HG02938 (cell line): ENCODE measurements around the gene CPTP.
A peak's percentile ranks its signal among the peaks of the same experiment; 100 is the strongest.
"Not testable (repeated sequence)": the region's sequence is repeated elsewhere in the genome, so short reads cannot be mapped to it uniquely, and the experiment has no call there.

Experiments used
- ATAC-seq: cut with Tn5 transposase; IDR thresholded peaks from one replicate; pipeline ENCODE4 v1.9.1; 2021; ENCODE audit warnings: mild to moderate bottlenecking, moderate library complexity; ENCODE audit not compliant: unreplicated experiment

Gene CPTP

GRCh38 chr1:1360506-1361169, 36.0 kb downstream of the CPTP start:
- no peak for ATAC-seq

GRCh38 chr1:1361233-1361981, 36.8 kb downstream of the CPTP start:
- ATAC-seq, result no peak

- ATAC-seq, result no peak
Observed at GRCh38 chr1:1361982-1362423, 37.4 kb downstream of the CPTP start.

- no peak for ATAC-seq
Observed at GRCh38 chr1:1364266-1364665, 39.7 kb downstream of the CPTP start.

- ATAC-seq, result no peak
Observed at GRCh38 chr1:1365875-1366698, 41.5 kb downstream of the CPTP start.

GRCh38 chr1:1366699-1367066, 42.1 kb downstream of the CPTP start:
- ATAC-seq, result no peak

- no peak for ATAC-seq
Observed at GRCh38 chr1:1367315-1367714, 42.7 kb downstream of the CPTP start.

- not testable (repeated sequence) for ATAC-seq
Observed at GRCh38 chr1:1370094-1370493, 45.5 kb downstream of the CPTP start.

- no peak for ATAC-seq
Observed at GRCh38 chr1:1370771-1371300, 46.2 kb downstream of the CPTP start.

GRCh38 chr1:1371364-1371745, 46.8 kb downstream of the CPTP start:
- ATAC-seq, result no peak

GRCh38 chr1:1371746-1372711, 47.4 kb downstream of the CPTP start:
- ATAC-seq, result no peak

- ATAC-seq, result no peak
Observed at GRCh38 chr1:1373051-1373814, 48.6 kb downstream of the CPTP start.

- no peak for ATAC-seq
Observed at GRCh38 chr1:1373815-1374588, 49.4 kb downstream of the CPTP start.

- peak; percentile 3 for ATAC-seq
Observed at GRCh38 chr1:1374589-1374928, 50.0 kb downstream of the CPTP start.

GRCh38 chr1:1374929-1375662, 50.5 kb downstream of the CPTP start, which contains the start of gene AURKAIP1:
Gene AURKAIP1, minus strand, starts transcription at chr1:1375207. Its CDS starts 451 bp downstream, at chr1:1374756.
- peak; percentile 86 for ATAC-seq

- ATAC-seq, result no peak
Observed at GRCh38 chr1:1376551-1377226, 52.1 kb downstream of the CPTP start.

GRCh38 chr1:1377540-1378205, 53.1 kb downstream of the CPTP start:
- no peak for ATAC-seq
